Caco-2 (cell line): Measurements from ENCODE around the gene HEATR5A. TPM values are rescaled to one million over a fixed set of nuclear protein-coding genes. Genes with fewer than 3 reads are reported as not detected.

ENCODE experiments used
- BruUV-seq: library from RNA; stranded (reverse); fragments of 400-500 nt; replicated peaks from 2 replicates; lab custom pipeline; 2021; lab: Mats Ljungman, UMichigan
- CTCF ChIA-PET: fragments of 300-600 bp; sonication (Branson Sonifier 250); formaldehyde crosslinking; loops from one replicate; lab custom pipeline; 2022; ENCODE audit warnings: antibody characterized with exemption; lab: Charles Lee
- POLR2A ChIA-PET: fragments of 300-600 bp; sonication (Branson Sonifier 250); formaldehyde crosslinking; loops from one replicate; lab custom pipeline; 2022; ENCODE audit warnings: antibody characterized with exemption; lab: Charles Lee
- DNase-seq, 2 experiments: peaks; one replicate each; pipeline versions ENCODE4 v3.0.0 to v3.0.0-alpha.2; 2020 to 2022
- H3K27me3 ChIP-seq: replicated peaks from 2 replicates; pipeline ENCODE4 v1.6.0; 2011; ENCODE audit warnings: low read length; ENCODE audit not compliant: control insufficient read depth, insufficient read depth
- H3K36me3 ChIP-seq: 2 replicates; pipeline ENCODE4 v1.5.1; 2011; ENCODE audit warnings: low read length; ENCODE audit not compliant: control insufficient read depth, insufficient read depth
- H3K4me1 ChIP-seq: fragments of 250-450 bp; sonication (Bioruptor Pico); 2 replicates; pipeline ENCODE4 v1.5.1; 2020; ENCODE audit warnings: mild to moderate bottlenecking
- H3K4me3 ChIP-seq: 2 replicates; pipeline ENCODE4 v1.5.1; 2011; ENCODE audit warnings: low read depth, mild to moderate bottlenecking, control low read depth, low read length
- H3K9me3 ChIP-seq: fragments of 250-450 bp; sonication (Bioruptor Pico); 2 replicates; pipeline ENCODE4 v1.5.1; 2020; ENCODE audit warnings: mild to moderate bottlenecking, moderate library complexity
- H3K27ac Mint-ChIP-seq: one replicate; pipeline ENCODE4 v1.8.0; 2022; ENCODE audit warnings: mixed read lengths; ENCODE audit not compliant: unreplicated experiment
- H3K27me3 Mint-ChIP-seq: one replicate; pipeline ENCODE4 v1.8.0; 2022; ENCODE audit warnings: mixed read lengths; ENCODE audit not compliant: insufficient read depth, unreplicated experiment
- H3K36me3 Mint-ChIP-seq: one replicate; pipeline ENCODE4 v1.8.0; 2022; ENCODE audit warnings: mild to moderate bottlenecking, mixed read lengths; ENCODE audit not compliant: insufficient read depth, unreplicated experiment
- H3K4me1 Mint-ChIP-seq: one replicate; pipeline ENCODE4 v1.8.0; 2022; ENCODE audit warnings: low read depth, mixed read lengths; ENCODE audit not compliant: unreplicated experiment
- H3K4me3 Mint-ChIP-seq: one replicate; pipeline ENCODE4 v1.8.0; 2022; ENCODE audit warnings: mild to moderate bottlenecking, moderate library complexity, mixed read lengths; ENCODE audit not compliant: unreplicated experiment
- H3K9me3 Mint-ChIP-seq: one replicate; pipeline ENCODE4 v1.8.0; 2022; ENCODE audit warnings: mixed read lengths; ENCODE audit not compliant: unreplicated experiment
- intact Hi-C: fragments of 100-400 bp; cut with micrococcal nuclease; formaldehyde crosslinking; loops from one replicate; pipeline ENCODE4 v1.10.0; 2022; ENCODE audit not compliant: unreplicated experiment
- total RNA-seq: library from RNA; stranded (reverse); gene quantifications from 2 replicates; pipeline ENCODE4 v1.2.3, GENCODE V29; 2022
- TF ChIP-seq, protein P1 (sequence below), 2 experiments: fragments of 200-600 bp in 1 of 2; IDR thresholded peaks; 1 replicate in 1 of 2; 2 replicates in 1 of 2; pipeline versions ENCODE4 v1.5.1 to v1.8.0; 2011 to 2022; ENCODE audit warnings: antibody characterized with exemption in 1 of 2, control low read depth in 1 of 2, inconsistent platforms in 1 of 2, low read depth in 1 of 2, low read length in 1 of 2, mild to moderate bottlenecking in 1 of 2, moderate library complexity in 1 of 2; ENCODE audit not compliant: insufficient read depth in 1 of 2, severe bottlenecking in 1 of 2, unreplicated experiment in 1 of 2

The HEATR5A gene
- total RNA-seq, 1 experiment from 2014 or later, result 55.6 TPM

DNA sequence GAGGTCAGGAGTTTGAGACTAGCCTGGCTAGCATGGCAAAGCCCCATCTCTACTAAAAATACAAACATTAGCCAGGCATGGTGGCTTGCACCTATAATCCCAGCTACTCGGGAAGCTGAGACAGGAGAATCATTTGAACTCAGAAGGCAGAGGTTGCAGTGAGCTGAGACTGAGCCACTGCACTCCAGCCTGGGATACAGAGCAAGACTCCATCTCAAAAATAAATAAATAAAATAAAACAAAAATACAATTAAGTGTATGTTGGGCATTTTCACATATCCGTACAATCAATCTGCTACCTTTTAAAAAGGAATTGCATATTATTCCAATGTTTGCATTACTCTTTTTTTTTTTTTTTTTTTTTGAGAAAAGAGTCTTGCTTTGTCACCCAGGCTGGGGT lies 165.1 kb downstream of the HEATR5A start:
- no peaks in the 10 kb centered on the region for H3K36me3 Mint-ChIP-seq
- H3K4me1 ChIP-seq, result peaks cover 22% of the 10 kb centered on the region
- CTCF ChIA-PET, result no interaction called here

DNA sequence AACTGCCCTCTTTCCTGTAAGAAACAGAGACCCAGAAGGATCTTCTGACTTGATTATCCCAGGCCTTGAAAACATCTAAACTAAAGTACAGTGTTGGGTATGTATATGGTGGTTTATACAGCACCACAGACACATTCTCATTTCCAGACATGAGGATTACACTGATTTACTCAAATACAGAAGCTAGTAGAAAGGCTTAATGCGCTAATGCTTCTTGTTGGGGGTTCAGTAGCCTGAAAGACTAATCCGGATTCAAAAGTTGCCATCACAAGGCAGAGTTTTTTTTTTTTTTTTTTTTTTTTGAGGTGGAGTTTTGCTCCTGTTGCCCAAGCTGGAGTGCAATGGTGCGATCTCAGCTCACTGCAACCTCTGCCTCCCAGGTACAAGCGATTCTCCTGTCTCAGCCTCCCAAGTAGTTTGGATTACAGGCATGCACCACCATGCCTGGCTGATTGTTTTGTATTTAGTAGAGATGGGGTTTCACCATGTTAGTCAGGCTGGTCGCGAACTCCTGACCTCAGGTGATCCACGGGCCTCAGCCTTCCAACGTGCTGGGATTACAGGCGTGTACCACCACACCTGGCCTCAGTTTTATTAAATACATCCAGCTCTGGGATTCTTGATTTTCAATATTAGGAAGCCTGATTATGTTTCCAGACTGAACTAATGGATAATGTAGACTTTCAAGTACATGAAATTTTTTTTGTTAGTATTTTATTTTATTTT lies 166.4 kb downstream of the HEATR5A start:
- CTCF ChIA-PET, result interaction anchor here (0.7 kb wide), 1 partner anchor 95 kb away, joined by 4 read pairs; no protein-coding TSS in a partner anchor
- peaks cover 8% of the 10 kb centered on the region for H3K4me1 Mint-ChIP-seq

More for the DNA sequence above, 165.1 kb downstream of the HEATR5A start:
- H3K4me3 ChIP-seq, result no peak overlapping the region
- TF ChIP-seq, protein P1, sequence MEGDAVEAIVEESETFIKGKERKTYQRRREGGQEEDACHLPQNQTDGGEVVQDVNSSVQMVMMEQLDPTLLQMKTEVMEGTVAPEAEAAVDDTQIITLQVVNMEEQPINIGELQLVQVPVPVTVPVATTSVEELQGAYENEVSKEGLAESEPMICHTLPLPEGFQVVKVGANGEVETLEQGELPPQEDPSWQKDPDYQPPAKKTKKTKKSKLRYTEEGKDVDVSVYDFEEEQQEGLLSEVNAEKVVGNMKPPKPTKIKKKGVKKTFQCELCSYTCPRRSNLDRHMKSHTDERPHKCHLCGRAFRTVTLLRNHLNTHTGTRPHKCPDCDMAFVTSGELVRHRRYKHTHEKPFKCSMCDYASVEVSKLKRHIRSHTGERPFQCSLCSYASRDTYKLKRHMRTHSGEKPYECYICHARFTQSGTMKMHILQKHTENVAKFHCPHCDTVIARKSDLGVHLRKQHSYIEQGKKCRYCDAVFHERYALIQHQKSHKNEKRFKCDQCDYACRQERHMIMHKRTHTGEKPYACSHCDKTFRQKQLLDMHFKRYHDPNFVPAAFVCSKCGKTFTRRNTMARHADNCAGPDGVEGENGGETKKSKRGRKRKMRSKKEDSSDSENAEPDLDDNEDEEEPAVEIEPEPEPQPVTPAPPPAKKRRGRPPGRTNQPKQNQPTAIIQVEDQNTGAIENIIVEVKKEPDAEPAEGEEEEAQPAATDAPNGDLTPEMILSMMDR (IDR thresholded peaks at IDR 0.05; ENCODE audit: insufficient read depth in 1 of 2, low read depth in 1 of 2, low read length in 1 of 2, severe bottlenecking in 1 of 2, unreplicated experiment in 1 of 2), result no peak
- Mint-ChIP-seq H3K27me3 (no peaks in the 10 kb centered on the region), H3K9me3 (no peaks in the 10 kb centered on the region), H3K4me3 (no peak overlapping the region), H3K27ac (no peak overlapping the region), H3K4me1 (peaks cover 8% of the 10 kb centered on the region)
- no peak for DNase-seq
- intact Hi-C loops, result no loop called here
- H3K36me3 ChIP-seq, result peaks cover under 1% of the 10 kb centered on the region
- POLR2A ChIA-PET, result no interaction called here
- H3K27me3 ChIP-seq, result no peaks in the 10 kb centered on the region
- no TSS peak for BruUV-seq
- no peaks in the 10 kb centered on the region for H3K9me3 ChIP-seq

GRCh38 chr14:31252865-31253264 lies 167.5 kb downstream of the HEATR5A start:
- no peaks in the 10 kb centered on the region for H3K9me3 Mint-ChIP-seq
- TF ChIP-seq, protein P1 (IDR thresholded peaks at IDR 0.05; ENCODE audit: insufficient read depth in 1 of 2, low read depth in 1 of 2, low read length in 1 of 2, severe bottlenecking in 1 of 2, unreplicated experiment in 1 of 2), result no peak
- H3K4me1 Mint-ChIP-seq, result peaks cover 8% of the 10 kb centered on the region
- no peak overlapping the region for H3K4me3 Mint-ChIP-seq
- POLR2A ChIA-PET, result no interaction called here
- Histone ChIP-seq H3K9me3 (no peaks in the 10 kb centered on the region), H3K4me3 (no peak overlapping the region), H3K27me3 (no peaks in the 10 kb centered on the region), H3K36me3 (no peaks in the 10 kb centered on the region), H3K4me1 (peaks cover 12% of the 10 kb centered on the region)
- H3K27me3 Mint-ChIP-seq, result no peaks in the 10 kb centered on the region
- no peaks in the 10 kb centered on the region for H3K36me3 Mint-ChIP-seq
- BruUV-seq, result no TSS peak
- CTCF ChIA-PET, result interaction anchor here (1.0 kb wide), 1 partner anchor 78 kb away, joined by 4 read pairs; no protein-coding TSS in a partner anchor
- intact Hi-C loops, result no loop called here
- no peak overlapping the region for H3K27ac Mint-ChIP-seq
- no peak for DNase-seq

More for the DNA sequence above, 166.4 kb downstream of the HEATR5A start:
- Histone ChIP-seq H3K9me3 (no peaks in the 10 kb centered on the region), H3K4me1 (peaks cover 22% of the 10 kb centered on the region), H3K4me3 (no peak overlapping the region), H3K36me3 (no peaks in the 10 kb centered on the region; the same call in 1 of the 2 replicates), H3K27me3 (no peaks in the 10 kb centered on the region)
- POLR2A ChIA-PET, result no interaction called here
- Mint-ChIP-seq H3K27me3 (no peaks in the 10 kb centered on the region), H3K27ac (no peak overlapping the region), H3K4me3 (no peak overlapping the region), H3K36me3 (no peaks in the 10 kb centered on the region), H3K9me3 (no peaks in the 10 kb centered on the region)
- BruUV-seq, result no TSS peak
- intact Hi-C loops, result no loop called here
- TF ChIP-seq, protein P1 (IDR thresholded peaks at IDR 0.05; ENCODE audit: insufficient read depth in 1 of 2, low read depth in 1 of 2, low read length in 1 of 2, severe bottlenecking in 1 of 2, unreplicated experiment in 1 of 2), result no peak
- no peak for DNase-seq
